ENCODE data around the gene MACC1.

The MACC1 gene

GRCh38 chr7:20217193-20217948 lies at the start of gene MACC1:
Gene MACC1, minus strand, starts transcription at chr7:20217384. Its CDS starts 55,522 bp downstream, at chr7:20161862.
- TF ChIP-seq CTCF (conservative IDR thresholded peaks at IDR 0.05; ENCODE audit: control insufficient read depth, insufficient read depth, low read depth, low read length) = no peak
- no peak for DNase-seq (ENCODE audit: low read depth)
- H3K4me3 ChIP-seq (ENCODE audit: control insufficient read depth, low read depth, low read length) = no peak within 1 kb of the TSS

GRCh38 chr7:20264623-20265022 lies 47.4 kb upstream of the MACC1 start:
- no peak for TF ChIP-seq CTCF (conservative IDR thresholded peaks at IDR 0.05; ENCODE audit: control insufficient read depth, insufficient read depth, low read depth, low read length)
- no peak for DNase-seq (ENCODE audit: low read depth)
- H3K4me3 ChIP-seq (ENCODE audit: control insufficient read depth, low read depth, low read length) = no peak overlapping the region

- no peak for TF ChIP-seq CTCF (conservative IDR thresholded peaks at IDR 0.05; ENCODE audit: control insufficient read depth, insufficient read depth, low read depth, low read length)
- no peak overlapping the region for H3K4me3 ChIP-seq (ENCODE audit: control insufficient read depth, low read depth, low read length)
- DNase-seq (ENCODE audit: low read depth) = peak; percentile 40
These were observed 43.0 kb upstream of the MACC1 start for GRCh38 chr7:20260223-20260622.

- no peak for TF ChIP-seq CTCF (conservative IDR thresholded peaks at IDR 0.05; ENCODE audit: control insufficient read depth, insufficient read depth, low read depth, low read length)
- DNase-seq (ENCODE audit: low read depth) = no peak
- no peak overlapping the region for H3K4me3 ChIP-seq (ENCODE audit: control insufficient read depth, low read depth, low read length)
These were observed 40.0 kb upstream of the MACC1 start for GRCh38 chr7:20257212-20257611.

GRCh38 chr7:20249920-20250319 lies 32.7 kb upstream of the MACC1 start:
- H3K4me3 ChIP-seq (ENCODE audit: control insufficient read depth, low read depth, low read length) = no peak overlapping the region
- TF ChIP-seq CTCF (conservative IDR thresholded peaks at IDR 0.05; ENCODE audit: control insufficient read depth, insufficient read depth, low read depth, low read length) = no peak
- no peak for DNase-seq (ENCODE audit: low read depth)

GRCh38 chr7:20249376-20249775 lies 32.2 kb upstream of the MACC1 start:
- no peak for TF ChIP-seq CTCF (conservative IDR thresholded peaks at IDR 0.05; ENCODE audit: control insufficient read depth, insufficient read depth, low read depth, low read length)
- H3K4me3 ChIP-seq (ENCODE audit: control insufficient read depth, low read depth, low read length) = no peak overlapping the region
- no peak for DNase-seq (ENCODE audit: low read depth)

All from fibroblast of mammary gland (primary cell).